SK-N-MC (cell line): ENCODE measurements around the gene KCNJ10.
A peak's percentile ranks its signal among the peaks of the same experiment; 100 is the strongest.

ENCODE experiments used
- EZH2 ChIP-seq: fragments of 200-600 bp; sonication (generic); IDR thresholded peaks from one replicate; pipeline ENCODE4 v1.6.1; 2017; ENCODE audit warnings: antibody characterized with exemption
- FOXP2 ChIP-seq: optimal IDR thresholded peaks from 2 replicates; pipeline ENCODE3; 2011; ENCODE audit warnings: mild to moderate bottlenecking, moderate library complexity; ENCODE audit not compliant: insufficient read depth; ENCODE audit errors: extremely low read length, control extremely low read depth
- POLR2AphosphoS5 ChIP-seq: IDR thresholded peaks from 2 replicates; pipeline ENCODE4 v1.6.1; 2012; ENCODE audit warnings: mild to moderate bottlenecking, low read depth, low read length, borderline replicate concordance

- peak; percentile 87 for TF ChIP-seq POLR2AphosphoS5
- no peak for TF ChIP-seq EZH2
- no peak for TF ChIP-seq FOXP2
Measured at GRCh38 chr1:160031365-160032164, 38.4 kb downstream of the KCNJ10 start, which contains the start of gene PIGM.
